DMS79 (cell line): ENCODE measurements around the gene TBCE.
"Not testable (repeated sequence)": the region's sequence is repeated elsewhere in the genome, so short reads cannot be mapped to it uniquely, and the experiment has no call there.

ENCODE experiments used
- DNase-seq: peaks from one replicate; lab custom pipeline; 2025; lab: John Stamatoyannopoulos, UW

TBCE gene

GRCh38 chr1:235455097-235455496 lies 87.9 kb downstream of the TBCE start:
- DNase-seq = no peak

GRCh38 chr1:235455823-235456222 lies 88.6 kb downstream of the TBCE start:
- no peak for DNase-seq

GRCh38 chr1:235457856-235458255 lies 90.6 kb downstream of the TBCE start:
- not testable (repeated sequence) for DNase-seq

GRCh38 chr1:235460770-235461169 lies 93.5 kb downstream of the TBCE start:
- no peak for DNase-seq

GRCh38 chr1:235461954-235462353 lies 94.7 kb downstream of the TBCE start:
- no peak for DNase-seq

GRCh38 chr1:235462832-235463231 lies 95.6 kb downstream of the TBCE start:
- not testable (repeated sequence) for DNase-seq

GRCh38 chr1:235465066-235465465 lies 97.8 kb downstream of the TBCE start:
- DNase-seq = no peak

GRCh38 chr1:235468004-235468403 lies 100.8 kb downstream of the TBCE start:
- no peak for DNase-seq

GRCh38 chr1:235468970-235469369 lies 101.7 kb downstream of the TBCE start:
- DNase-seq = no peak

- DNase-seq = not testable (repeated sequence)
Observed at GRCh38 chr1:235469897-235470296, 102.7 kb downstream of the TBCE start.

GRCh38 chr1:235470741-235471439 lies 103.7 kb downstream of the TBCE start:
- no peak for DNase-seq

- no peak for DNase-seq
Observed at GRCh38 chr1:235473806-235474205, 106.6 kb downstream of the TBCE start.

GRCh38 chr1:235483090-235483489 lies 115.9 kb downstream of the TBCE start:
- no peak for DNase-seq

GRCh38 chr1:235485558-235485957 lies 118.3 kb downstream of the TBCE start:
- DNase-seq = no peak

GRCh38 chr1:235486321-235486720 lies 119.1 kb downstream of the TBCE start:
- DNase-seq = no peak

GRCh38 chr1:235491644-235492043 lies 124.4 kb downstream of the TBCE start:
- DNase-seq = no peak

- DNase-seq = no peak
Observed at GRCh38 chr1:235494531-235494930, 127.3 kb downstream of the TBCE start.

- no peak for DNase-seq
Observed at GRCh38 chr1:235495030-235495429, 127.8 kb downstream of the TBCE start.

GRCh38 chr1:235495551-235495950 lies 128.3 kb downstream of the TBCE start:
- DNase-seq = no peak

GRCh38 chr1:235500971-235501540 lies 133.8 kb downstream of the TBCE start:
- DNase-seq = no peak
